Measurements from ENCODE around the gene CNGA2.

Gene CNGA2

DNA sequence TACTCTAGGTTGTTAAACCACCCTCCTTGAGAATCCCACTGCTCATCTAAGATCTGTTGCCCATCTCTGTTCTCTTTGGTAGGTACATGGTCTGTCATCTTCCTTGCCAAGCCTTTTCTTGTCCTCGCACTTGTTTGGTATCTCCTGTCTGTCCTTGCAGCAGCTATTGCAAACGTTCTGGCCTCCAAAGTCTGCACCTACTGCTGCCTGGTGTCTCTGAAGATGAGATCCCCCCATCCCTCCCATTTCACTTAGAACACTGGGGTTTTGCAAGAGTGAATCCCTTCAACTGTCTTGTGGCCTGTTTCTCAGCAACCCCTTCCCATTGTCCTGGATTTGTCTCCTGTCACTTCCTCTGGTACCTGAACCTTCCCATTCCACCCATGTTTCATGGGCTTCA lies 673 bp downstream of the CNGA2 start:
- Histone ChIP-seq H3K27me3 (ENCODE audit: low read depth, low read length) (no peaks in the 10 kb centered on the region), H3K4me1 (ENCODE audit: control insufficient read depth in 1 of 2, insufficient read depth in 2 of 2, low read length in 2 of 2) (no peaks in the 10 kb centered on the region), H3K4me3 (ENCODE audit: low read depth in 1 of 2, low read length in 2 of 2) (no peak overlapping the region), H3K27ac (ENCODE audit: low read length) (no peak overlapping the region), H3K36me3 (ENCODE audit: control insufficient read depth in 1 of 2, insufficient read depth in 2 of 2, low read length in 2 of 2) (no peaks in the 10 kb centered on the region), H3K9me3 (ENCODE audit: control insufficient read depth in 1 of 2, low read length in 2 of 2) (no peaks in the 10 kb centered on the region)

GRCh38 chrX:151736685-151737084 lies 2.1 kb downstream of the CNGA2 start:
- no peaks in the 10 kb centered on the region for H3K9me3 ChIP-seq (ENCODE audit: control insufficient read depth in 1 of 2, low read length in 2 of 2)
- H3K27me3 ChIP-seq (ENCODE audit: low read depth, low read length): no peaks in the 10 kb centered on the region
- no peaks in the 10 kb centered on the region for H3K36me3 ChIP-seq (ENCODE audit: control insufficient read depth in 1 of 2, insufficient read depth in 2 of 2, low read length in 2 of 2)
- H3K4me1 ChIP-seq (ENCODE audit: control insufficient read depth in 1 of 2, insufficient read depth in 2 of 2, low read length in 2 of 2): no peaks in the 10 kb centered on the region
- no peak overlapping the region for H3K4me3 ChIP-seq (ENCODE audit: low read depth in 1 of 2, low read length in 2 of 2)
- no peak overlapping the region for H3K27ac ChIP-seq (ENCODE audit: low read length)

DNA sequence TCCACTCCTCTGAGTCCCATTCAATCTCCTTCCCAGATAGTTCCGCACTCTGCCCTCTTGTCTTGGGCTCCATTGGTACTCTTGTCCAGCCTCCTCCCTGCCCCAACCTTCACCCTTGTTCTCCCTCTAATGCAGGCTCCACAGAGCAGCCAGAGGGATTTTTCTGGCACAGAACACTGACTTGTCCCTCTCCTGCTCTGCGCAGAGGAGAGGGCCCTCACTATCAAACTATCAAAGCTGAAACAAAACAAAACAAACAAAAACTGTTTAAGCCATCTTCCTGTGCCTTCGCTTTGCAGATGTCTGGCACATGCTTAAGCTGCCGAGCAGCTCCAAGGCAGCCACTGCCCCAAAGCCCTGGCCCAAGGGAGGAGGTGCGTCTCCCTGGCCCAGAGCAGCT lies 2.9 kb downstream of the CNGA2 start:
- Histone ChIP-seq H3K36me3 (ENCODE audit: control insufficient read depth in 1 of 2, insufficient read depth in 2 of 2, low read length in 2 of 2) (no peaks in the 10 kb centered on the region), H3K4me1 (ENCODE audit: control insufficient read depth in 1 of 2, insufficient read depth in 2 of 2, low read length in 2 of 2) (no peaks in the 10 kb centered on the region), H3K27me3 (ENCODE audit: low read depth, low read length) (no peaks in the 10 kb centered on the region), H3K9me3 (ENCODE audit: control insufficient read depth in 1 of 2, low read length in 2 of 2) (no peaks in the 10 kb centered on the region), H3K27ac (ENCODE audit: low read length) (no peak overlapping the region), H3K4me3 (ENCODE audit: low read depth in 1 of 2, low read length in 2 of 2) (no peak overlapping the region)

DNA sequence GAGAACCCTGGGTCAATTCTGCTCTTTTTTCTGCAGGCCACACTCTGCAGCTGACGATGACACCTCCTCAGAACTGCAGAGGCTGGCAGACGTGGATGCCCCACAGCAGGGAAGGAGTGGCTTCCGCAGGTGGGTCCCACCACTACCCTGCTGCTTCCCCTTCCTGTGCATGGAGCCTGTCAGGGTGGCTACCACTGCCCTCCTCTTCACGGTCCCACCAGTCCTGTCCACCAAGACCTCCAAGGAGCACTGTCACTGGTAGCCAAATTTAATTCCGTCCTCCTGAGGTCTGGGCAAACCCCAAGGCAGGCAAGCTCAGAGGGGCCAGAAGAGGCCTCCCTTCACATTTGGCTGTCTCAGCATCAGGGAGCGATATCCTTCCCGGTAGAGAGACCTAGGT lies 4.2 kb downstream of the CNGA2 start:
- H3K36me3 ChIP-seq (ENCODE audit: control insufficient read depth in 1 of 2, insufficient read depth in 2 of 2, low read length in 2 of 2): no peaks in the 10 kb centered on the region
- H3K4me1 ChIP-seq (ENCODE audit: control insufficient read depth in 1 of 2, insufficient read depth in 2 of 2, low read length in 2 of 2): no peaks in the 10 kb centered on the region
- no peak overlapping the region for H3K27ac ChIP-seq (ENCODE audit: low read length)
- H3K27me3 ChIP-seq (ENCODE audit: low read depth, low read length): no peaks in the 10 kb centered on the region
- no peaks in the 10 kb centered on the region for H3K9me3 ChIP-seq (ENCODE audit: control insufficient read depth in 1 of 2, low read length in 2 of 2)
- no peak overlapping the region for H3K4me3 ChIP-seq (ENCODE audit: low read depth in 1 of 2, low read length in 2 of 2)

- H3K4me1 ChIP-seq (ENCODE audit: control insufficient read depth in 1 of 2, insufficient read depth in 2 of 2, low read length in 2 of 2): no peaks in the 10 kb centered on the region
- no peak overlapping the region for H3K4me3 ChIP-seq (ENCODE audit: low read depth in 1 of 2, low read length in 2 of 2)
- no peaks in the 10 kb centered on the region for H3K27me3 ChIP-seq (ENCODE audit: low read depth, low read length)
- no peaks in the 10 kb centered on the region for H3K36me3 ChIP-seq (ENCODE audit: control insufficient read depth in 1 of 2, insufficient read depth in 2 of 2, low read length in 2 of 2)
- no peaks in the 10 kb centered on the region for H3K9me3 ChIP-seq (ENCODE audit: control insufficient read depth in 1 of 2, low read length in 2 of 2)
- no peak overlapping the region for H3K27ac ChIP-seq (ENCODE audit: low read length)
Observed at GRCh38 chrX:151741606-151742005, 7.1 kb downstream of the CNGA2 start.

DNA sequence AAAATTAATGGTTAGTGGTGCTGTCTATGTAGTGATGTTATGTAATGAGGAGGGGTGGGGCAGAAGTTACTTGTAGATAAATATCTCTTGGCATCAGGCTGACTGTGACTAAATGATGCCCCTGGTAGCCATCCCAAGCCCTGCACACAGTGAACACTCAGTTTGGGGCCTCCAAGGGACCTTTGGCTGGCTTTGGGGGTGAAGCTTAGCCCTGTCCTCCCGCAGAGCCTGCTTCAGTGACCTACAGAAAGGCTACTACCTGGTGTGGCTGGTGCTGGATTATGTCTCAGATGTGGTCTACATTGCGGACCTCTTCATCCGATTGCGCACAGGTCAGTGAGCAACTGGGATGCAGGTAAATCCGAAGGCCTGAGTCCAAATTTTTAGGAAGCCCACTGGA lies 7.8 kb downstream of the CNGA2 start:
- Histone ChIP-seq H3K36me3 (ENCODE audit: control insufficient read depth in 1 of 2, insufficient read depth in 2 of 2, low read length in 2 of 2) (no peaks in the 10 kb centered on the region), H3K9me3 (ENCODE audit: control insufficient read depth in 1 of 2, low read length in 2 of 2) (no peaks in the 10 kb centered on the region), H3K27ac (ENCODE audit: low read length) (no peak overlapping the region)

GRCh38 chrX:151743651-151744470 lies 9.3 kb downstream of the CNGA2 start:
- Histone ChIP-seq H3K36me3 (ENCODE audit: control insufficient read depth in 1 of 2, insufficient read depth in 2 of 2, low read length in 2 of 2) (no peaks in the 10 kb centered on the region), H3K27me3 (ENCODE audit: low read depth, low read length) (no peaks in the 10 kb centered on the region), H3K4me3 (ENCODE audit: low read depth in 1 of 2, low read length in 2 of 2) (no peak overlapping the region), H3K9me3 (ENCODE audit: control insufficient read depth in 1 of 2, low read length in 2 of 2) (no peaks in the 10 kb centered on the region), H3K27ac (ENCODE audit: low read length) (no peak overlapping the region), H3K4me1 (ENCODE audit: control insufficient read depth in 1 of 2, insufficient read depth in 2 of 2, low read length in 2 of 2) (no peaks in the 10 kb centered on the region)

More for the DNA sequence above, 7.8 kb downstream of the CNGA2 start:
- H3K27me3 ChIP-seq (ENCODE audit: low read depth, low read length): no peaks in the 10 kb centered on the region
- H3K4me1 ChIP-seq (ENCODE audit: control insufficient read depth in 1 of 2, insufficient read depth in 2 of 2, low read length in 2 of 2): no peaks in the 10 kb centered on the region
- no peak overlapping the region for H3K4me3 ChIP-seq (ENCODE audit: low read depth in 1 of 2, low read length in 2 of 2)

DNA sequence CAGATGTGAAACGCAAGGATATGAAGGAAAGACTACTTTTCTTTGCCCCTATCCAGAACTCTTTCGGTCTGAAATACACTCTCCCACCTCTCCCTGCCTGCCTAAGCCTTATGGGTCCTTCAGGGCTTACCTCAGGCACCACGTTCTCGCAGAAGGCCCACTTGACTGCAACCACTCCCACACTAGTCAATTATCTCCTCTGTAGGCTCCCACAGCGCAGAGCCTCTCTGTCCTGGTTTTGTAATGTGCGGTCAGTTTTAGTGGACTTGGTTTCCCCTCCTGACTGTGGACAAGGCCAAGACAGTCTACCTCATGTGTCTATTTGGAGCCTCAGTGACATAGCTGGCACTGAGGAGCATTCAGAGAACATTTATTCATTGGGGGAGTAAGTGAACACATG lies 11.1 kb downstream of the CNGA2 start:
- Histone ChIP-seq H3K4me3 (ENCODE audit: low read depth in 1 of 2, low read length in 2 of 2) (no peak overlapping the region), H3K27me3 (ENCODE audit: low read depth, low read length) (no peaks in the 10 kb centered on the region), H3K9me3 (ENCODE audit: control insufficient read depth in 1 of 2, low read length in 2 of 2) (no peaks in the 10 kb centered on the region), H3K27ac (ENCODE audit: low read length) (no peak overlapping the region), H3K4me1 (ENCODE audit: control insufficient read depth in 1 of 2, insufficient read depth in 2 of 2, low read length in 2 of 2) (no peaks in the 10 kb centered on the region), H3K36me3 (ENCODE audit: control insufficient read depth in 1 of 2, insufficient read depth in 2 of 2, low read length in 2 of 2) (no peaks in the 10 kb centered on the region)

DNA sequence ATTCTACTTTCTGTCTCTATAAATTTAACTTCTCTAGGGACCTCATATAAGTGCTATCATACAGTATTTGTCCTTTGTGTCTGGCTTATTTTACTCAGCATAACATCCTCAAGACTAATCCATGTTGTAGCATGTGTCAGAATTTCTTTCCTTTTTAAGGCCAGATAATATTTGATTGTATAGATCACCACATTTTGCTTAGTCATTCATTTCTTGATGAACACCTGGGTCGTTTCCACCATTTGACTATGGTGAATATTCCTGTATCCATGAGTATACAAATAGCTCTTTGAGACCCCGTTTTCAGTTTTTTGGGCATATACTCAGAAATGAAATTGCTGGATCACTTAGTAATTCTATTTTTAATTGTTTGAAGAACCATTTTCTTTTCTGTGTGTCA lies 12.0 kb downstream of the CNGA2 start:
- H3K4me3 ChIP-seq (ENCODE audit: low read depth in 1 of 2, low read length in 2 of 2): no peak overlapping the region
- H3K9me3 ChIP-seq (ENCODE audit: control insufficient read depth in 1 of 2, low read length in 2 of 2): no peaks in the 10 kb centered on the region
- no peaks in the 10 kb centered on the region for H3K27me3 ChIP-seq (ENCODE audit: low read depth, low read length)
- H3K27ac ChIP-seq (ENCODE audit: low read length): no peak overlapping the region
- H3K36me3 ChIP-seq (ENCODE audit: control insufficient read depth in 1 of 2, insufficient read depth in 2 of 2, low read length in 2 of 2): no peaks in the 10 kb centered on the region
- H3K4me1 ChIP-seq (ENCODE audit: control insufficient read depth in 1 of 2, insufficient read depth in 2 of 2, low read length in 2 of 2): no peaks in the 10 kb centered on the region

DNA sequence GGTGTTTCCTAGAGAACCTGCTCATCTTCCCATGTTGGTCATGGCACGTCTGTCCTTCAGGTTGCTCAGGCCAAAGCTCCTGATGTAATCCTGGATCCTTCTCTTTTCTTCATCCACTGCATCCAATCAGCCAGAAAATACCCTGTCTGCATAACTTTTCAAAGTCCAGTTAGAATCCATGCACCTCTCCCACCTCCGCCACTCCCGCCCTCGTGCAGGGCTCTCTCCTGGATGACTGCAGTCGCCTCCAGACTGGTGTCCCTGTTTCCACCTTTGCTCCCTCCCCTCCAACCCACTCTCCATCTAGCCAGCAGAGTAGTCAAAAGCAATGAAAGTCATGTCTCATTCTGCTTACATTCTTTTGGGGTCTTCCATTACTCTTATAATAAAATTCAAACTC lies 16.0 kb downstream of the CNGA2 start:
- Histone ChIP-seq H3K4me3 (ENCODE audit: low read depth in 1 of 2, low read length in 2 of 2) (no peak overlapping the region), H3K27ac (ENCODE audit: low read length) (no peak overlapping the region), H3K27me3 (ENCODE audit: low read depth, low read length) (no peaks in the 10 kb centered on the region), H3K36me3 (ENCODE audit: control insufficient read depth in 1 of 2, insufficient read depth in 2 of 2, low read length in 2 of 2) (no peaks in the 10 kb centered on the region), H3K9me3 (ENCODE audit: control insufficient read depth in 1 of 2, low read length in 2 of 2) (no peaks in the 10 kb centered on the region), H3K4me1 (ENCODE audit: control insufficient read depth in 1 of 2, insufficient read depth in 2 of 2, low read length in 2 of 2) (no peaks in the 10 kb centered on the region)

- H3K36me3 ChIP-seq (ENCODE audit: control insufficient read depth in 1 of 2, insufficient read depth in 2 of 2, low read length in 2 of 2): no peaks in the 10 kb centered on the region
- H3K9me3 ChIP-seq (ENCODE audit: control insufficient read depth in 1 of 2, low read length in 2 of 2): no peaks in the 10 kb centered on the region
- H3K27me3 ChIP-seq (ENCODE audit: low read depth, low read length): no peaks in the 10 kb centered on the region
- no peak overlapping the region for H3K27ac ChIP-seq (ENCODE audit: low read length)
- no peaks in the 10 kb centered on the region for H3K4me1 ChIP-seq (ENCODE audit: control insufficient read depth in 1 of 2, insufficient read depth in 2 of 2, low read length in 2 of 2)
- no peak overlapping the region for H3K4me3 ChIP-seq (ENCODE audit: low read depth in 1 of 2, low read length in 2 of 2)
Observed at GRCh38 chrX:151752847-151753246, 18.3 kb downstream of the CNGA2 start.
